ENCODE measurements around the gene CENPX. TPM values are rescaled to one million over a fixed set of nuclear protein-coding genes. Genes with fewer than 3 reads are reported as not detected.

CENPX gene
- total and polyA plus RNA-seq, 2 of the 13 experiments (the other 11 are each of a cell fraction or from before 2014, with no cell fraction given), result 92.7 to 170 TPM

DNA sequence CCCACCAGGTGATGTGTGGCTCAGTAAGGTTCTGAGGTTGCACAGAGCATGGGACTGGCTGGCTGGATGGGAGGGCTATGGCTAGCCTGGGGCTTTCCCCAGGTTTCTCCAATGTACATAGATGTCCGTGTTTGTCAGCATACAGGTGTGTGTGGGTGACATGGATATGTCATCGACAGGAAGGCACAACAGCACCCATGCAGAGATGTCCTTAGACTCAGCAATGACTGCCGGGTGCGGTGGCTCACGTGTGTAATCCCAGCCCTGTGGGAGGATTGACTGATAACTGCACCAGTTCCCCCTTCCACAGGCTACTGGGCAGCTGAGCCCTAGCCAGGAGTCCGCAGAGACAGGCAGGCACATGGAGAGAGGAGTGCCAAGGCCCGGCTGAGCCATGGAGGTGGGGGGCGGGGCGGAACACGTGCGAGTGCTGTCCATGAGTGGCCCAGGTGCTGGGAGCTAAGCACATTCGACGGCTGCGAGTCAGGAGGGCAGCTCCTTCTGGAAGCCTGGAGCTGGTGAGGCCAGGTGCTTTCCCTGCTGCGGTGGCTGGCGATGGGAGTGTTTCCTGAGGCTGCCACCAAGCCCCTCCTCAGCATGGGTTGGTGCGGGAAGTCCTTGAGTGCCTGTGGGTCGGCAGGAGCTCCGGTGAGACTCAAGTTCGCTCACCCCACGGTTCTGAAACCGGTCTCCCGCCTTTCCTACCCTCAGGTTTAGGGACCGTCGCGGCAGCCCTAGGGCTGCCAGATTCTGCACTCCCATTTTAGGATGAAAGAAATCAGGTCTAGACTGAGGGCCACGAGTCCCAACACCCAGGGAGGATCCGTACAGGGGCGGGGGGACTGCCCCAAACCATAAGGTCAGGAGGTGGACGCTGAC lies 46.1 kb downstream of the CENPX start (continued):
- TF ChIP-seq, protein P1, sequence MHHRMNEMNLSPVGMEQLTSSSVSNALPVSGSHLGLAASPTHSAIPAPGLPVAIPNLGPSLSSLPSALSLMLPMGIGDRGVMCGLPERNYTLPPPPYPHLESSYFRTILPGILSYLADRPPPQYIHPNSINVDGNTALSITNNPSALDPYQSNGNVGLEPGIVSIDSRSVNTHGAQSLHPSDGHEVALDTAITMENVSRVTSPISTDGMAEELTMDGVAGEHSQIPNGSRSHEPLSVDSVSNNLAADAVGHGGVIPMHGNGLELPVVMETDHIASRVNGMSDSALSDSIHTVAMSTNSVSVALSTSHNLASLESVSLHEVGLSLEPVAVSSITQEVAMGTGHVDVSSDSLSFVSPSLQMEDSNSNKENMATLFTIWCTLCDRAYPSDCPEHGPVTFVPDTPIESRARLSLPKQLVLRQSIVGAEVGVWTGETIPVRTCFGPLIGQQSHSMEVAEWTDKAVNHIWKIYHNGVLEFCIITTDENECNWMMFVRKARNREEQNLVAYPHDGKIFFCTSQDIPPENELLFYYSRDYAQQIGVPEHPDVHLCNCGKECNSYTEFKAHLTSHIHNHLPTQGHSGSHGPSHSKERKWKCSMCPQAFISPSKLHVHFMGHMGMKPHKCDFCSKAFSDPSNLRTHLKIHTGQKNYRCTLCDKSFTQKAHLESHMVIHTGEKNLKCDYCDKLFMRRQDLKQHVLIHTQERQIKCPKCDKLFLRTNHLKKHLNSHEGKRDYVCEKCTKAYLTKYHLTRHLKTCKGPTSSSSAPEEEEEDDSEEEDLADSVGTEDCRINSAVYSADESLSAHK (CRISPR knock-in tag; IDR thresholded peaks at IDR 0.05; ENCODE audit: borderline replicate concordance), result no peak
- TF ChIP-seq JUN (CRISPR knock-in tag; IDR thresholded peaks at IDR 0.05), result 0 out of 2 replicates have a peak, but pooled peaks have one; percentile 3
- no peak for TF ChIP-seq CBX1 (IDR thresholded peaks at IDR 0.05; ENCODE audit: low read depth)
- peak; percentile 99 for TF ChIP-seq AGO2 (optimal IDR thresholded peaks at IDR 0.05; ENCODE audit: low read depth, low read length)
- TF ChIP-seq, protein P2, sequence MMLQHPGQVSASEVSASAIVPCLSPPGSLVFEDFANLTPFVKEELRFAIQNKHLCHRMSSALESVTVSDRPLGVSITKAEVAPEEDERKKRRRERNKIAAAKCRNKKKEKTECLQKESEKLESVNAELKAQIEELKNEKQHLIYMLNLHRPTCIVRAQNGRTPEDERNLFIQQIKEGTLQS (CRISPR knock-in tag; IDR thresholded peaks at IDR 0.05), result no peak
- TF ChIP-seq, protein P3, sequence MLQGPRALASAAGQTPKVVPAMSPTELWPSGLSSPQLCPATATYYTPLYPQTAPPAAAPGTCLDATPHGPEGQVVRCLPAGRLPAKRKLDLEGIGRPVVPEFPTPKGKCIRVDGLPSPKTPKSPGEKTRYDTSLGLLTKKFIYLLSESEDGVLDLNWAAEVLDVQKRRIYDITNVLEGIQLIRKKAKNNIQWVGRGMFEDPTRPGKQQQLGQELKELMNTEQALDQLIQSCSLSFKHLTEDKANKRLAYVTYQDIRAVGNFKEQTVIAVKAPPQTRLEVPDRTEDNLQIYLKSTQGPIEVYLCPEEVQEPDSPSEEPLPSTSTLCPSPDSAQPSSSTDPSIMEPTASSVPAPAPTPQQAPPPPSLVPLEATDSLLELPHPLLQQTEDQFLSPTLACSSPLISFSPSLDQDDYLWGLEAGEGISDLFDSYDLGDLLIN (CRISPR knock-in tag; IDR thresholded peaks at IDR 0.05; ENCODE audit: borderline replicate concordance), result no peak
- no peak for TF ChIP-seq NR2F1 (CRISPR knock-in tag; IDR thresholded peaks at IDR 0.05)
- no peak for TF ChIP-seq PHF5A (CRISPR knock-in tag; IDR thresholded peaks at IDR 0.05; ENCODE audit: low read depth, unreplicated experiment)
- peak; percentile 24; the same call in 1 of the 2 replicates for TF ChIP-seq ZNF564 (CRISPR knock-in tag; IDR thresholded peaks at IDR 0.05)
- TF ChIP-seq SMAD9 (CRISPR knock-in tag; IDR thresholded peaks at IDR 0.05), result no peak
- TF ChIP-seq FOXK2 (IDR thresholded peaks at IDR 0.05), result no peak
- TF ChIP-seq HNRNPUL1 (IDR thresholded peaks at IDR 0.05; ENCODE audit: low read depth, low read length), result no peak
- TF ChIP-seq, protein P4, sequence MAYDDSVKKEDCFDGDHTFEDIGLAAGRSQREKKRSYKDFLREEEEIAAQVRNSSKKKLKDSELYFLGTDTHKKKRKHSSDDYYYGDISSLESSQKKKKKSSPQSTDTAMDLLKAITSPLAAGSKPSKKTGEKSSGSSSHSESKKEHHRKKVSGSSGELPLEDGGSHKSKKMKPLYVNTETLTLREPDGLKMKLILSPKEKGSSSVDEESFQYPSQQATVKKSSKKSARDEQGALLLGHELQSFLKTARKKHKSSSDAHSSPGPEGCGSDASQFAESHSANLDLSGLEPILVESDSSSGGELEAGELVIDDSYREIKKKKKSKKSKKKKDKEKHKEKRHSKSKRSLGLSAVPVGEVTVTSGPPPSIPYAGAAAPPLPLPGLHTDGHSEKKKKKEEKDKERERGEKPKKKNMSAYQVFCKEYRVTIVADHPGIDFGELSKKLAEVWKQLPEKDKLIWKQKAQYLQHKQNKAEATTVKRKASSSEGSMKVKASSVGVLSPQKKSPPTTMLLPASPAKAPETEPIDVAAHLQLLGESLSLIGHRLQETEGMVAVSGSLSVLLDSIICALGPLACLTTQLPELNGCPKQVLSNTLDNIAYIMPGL (CRISPR knock-in tag; IDR thresholded peaks at IDR 0.05; ENCODE audit: borderline replicate concordance in 1 of 2, low read depth in 1 of 2), result 0 out of 4 replicates have a peak, but pooled peaks of 1 of the 2 experiments have one; percentile 64
- no peak for TF ChIP-seq NBN (conservative IDR thresholded peaks at IDR 0.05)
- TF ChIP-seq ZSCAN9 (CRISPR knock-in tag; IDR thresholded peaks at IDR 0.05; ENCODE audit: borderline replicate concordance), result no peak
- TF ChIP-seq, protein P5, sequence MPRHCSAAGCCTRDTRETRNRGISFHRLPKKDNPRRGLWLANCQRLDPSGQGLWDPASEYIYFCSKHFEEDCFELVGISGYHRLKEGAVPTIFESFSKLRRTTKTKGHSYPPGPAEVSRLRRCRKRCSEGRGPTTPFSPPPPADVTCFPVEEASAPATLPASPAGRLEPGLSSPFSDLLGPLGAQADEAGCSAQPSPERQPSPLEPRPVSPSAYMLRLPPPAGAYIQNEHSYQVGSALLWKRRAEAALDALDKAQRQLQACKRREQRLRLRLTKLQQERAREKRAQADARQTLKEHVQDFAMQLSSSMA (CRISPR knock-in tag; IDR thresholded peaks at IDR 0.05), result peak; percentile 86
- peak; percentile 23; the same call in 1 of the 2 replicates for TF ChIP-seq ZNF792 (CRISPR knock-in tag; IDR thresholded peaks at IDR 0.05)
- no peak for TF ChIP-seq MEIS1 (CRISPR knock-in tag; IDR thresholded peaks at IDR 0.05; ENCODE audit: borderline replicate concordance)

All from HepG2 (cell line).